ENCODE data around the gene MMP11. TPM values are rescaled to one million over a fixed set of nuclear protein-coding genes. Genes with fewer than 3 reads are reported as not detected.

Gene MMP11
- polyA plus RNA-seq, 3 donors: not detected

DNA sequence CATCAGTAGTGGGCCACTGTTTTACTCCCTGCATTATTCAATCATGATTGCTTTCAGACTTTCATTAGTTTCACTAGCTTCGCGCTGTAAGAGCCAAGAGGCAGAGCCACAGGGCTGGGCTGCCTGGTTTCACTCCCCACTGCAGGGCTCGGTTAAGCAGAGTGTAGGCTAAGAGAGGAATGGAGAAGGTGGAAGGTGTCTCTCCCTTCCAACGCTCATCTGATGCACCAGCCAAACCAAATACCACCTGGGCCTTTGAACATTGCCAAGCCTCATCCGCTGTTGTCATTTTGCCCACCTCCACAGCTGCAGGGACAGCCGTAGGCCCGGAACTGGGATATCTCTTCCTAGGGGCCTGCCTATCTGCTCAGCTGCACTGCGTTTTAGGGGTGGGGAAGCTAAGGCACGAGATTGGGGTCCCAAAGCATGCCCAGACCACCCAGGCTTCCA lies 13.6 kb downstream of the MMP11 start:
- Histone ChIP-seq H3K9me3 (replicated peaks in 1 of 2; ENCODE audit: control insufficient read depth in 1 of 2, insufficient read depth in 1 of 2, low read length in 2 of 2) (no peaks in the 10 kb centered on the region), H4K20me1 (ENCODE audit: insufficient read depth, low read length) (peaks cover 36% of the 10 kb centered on the region), H3K27me3 (ENCODE audit: control insufficient read depth in 2 of 2, insufficient read depth in 2 of 2, low read length in 2 of 2) (no peaks in the 10 kb centered on the region), H3K36me3 (replicated peaks in 1 of 2; ENCODE audit: control insufficient read depth in 1 of 2, insufficient read depth in 2 of 2, low read length in 2 of 2) (peaks cover 0 to 16% of the 10 kb centered on the region in 2 donors), H3K27ac (ENCODE audit: low read depth in 1 of 2, low read length in 2 of 2) (peak overlapping the region; percentile 89 to 93), H3K4me1 (ENCODE audit: control insufficient read depth in 1 of 2, insufficient read depth in 2 of 2, low read length in 2 of 2) (peaks cover 14 to 19% of the 10 kb centered on the region in 2 donors), H2AFZ (ENCODE audit: insufficient read depth, low read depth, low read length, poor library complexity, severe bottlenecking) (peak overlapping the region; percentile 85), H3K4me3 (replicated peaks in 1 of 3; ENCODE audit: low read depth in 2 of 3, low read length in 3 of 3) (peak overlapping the region in 2 of 3 experiments; percentile 24 to 80), H3K9ac (ENCODE audit: insufficient read depth, low read length, poor library complexity, severe bottlenecking) (peak overlapping the region; percentile 99), H3K79me2 (ENCODE audit: insufficient read depth, low read length) (peaks cover 41% of the 10 kb centered on the region), H3K4me2 (replicated peaks; ENCODE audit: extremely low read depth, low read length, poor library complexity, severe bottlenecking) (peak overlapping the region; percentile 80)
- no peak for DNase-seq
- Mint-ChIP-seq H3K36me3 (peaks cover 0 to 11% of the 10 kb centered on the region in 2 donors), H3K4me3 (peak overlapping the region in 1 of 2 donors; percentile 91), H3K27me3 (ENCODE audit: low read depth in 3 of 3) (peaks cover 0 to 4% (median 1%) of the 10 kb centered on the region in 3 donors), H3K9me3 (no peaks in the 10 kb centered on the region), H3K27ac (peak overlapping the region; percentile 42 to 94 (median 87)), H3K4me1 (peaks cover 15% of the 10 kb centered on the region)
- TF ChIP-seq, protein P1, sequence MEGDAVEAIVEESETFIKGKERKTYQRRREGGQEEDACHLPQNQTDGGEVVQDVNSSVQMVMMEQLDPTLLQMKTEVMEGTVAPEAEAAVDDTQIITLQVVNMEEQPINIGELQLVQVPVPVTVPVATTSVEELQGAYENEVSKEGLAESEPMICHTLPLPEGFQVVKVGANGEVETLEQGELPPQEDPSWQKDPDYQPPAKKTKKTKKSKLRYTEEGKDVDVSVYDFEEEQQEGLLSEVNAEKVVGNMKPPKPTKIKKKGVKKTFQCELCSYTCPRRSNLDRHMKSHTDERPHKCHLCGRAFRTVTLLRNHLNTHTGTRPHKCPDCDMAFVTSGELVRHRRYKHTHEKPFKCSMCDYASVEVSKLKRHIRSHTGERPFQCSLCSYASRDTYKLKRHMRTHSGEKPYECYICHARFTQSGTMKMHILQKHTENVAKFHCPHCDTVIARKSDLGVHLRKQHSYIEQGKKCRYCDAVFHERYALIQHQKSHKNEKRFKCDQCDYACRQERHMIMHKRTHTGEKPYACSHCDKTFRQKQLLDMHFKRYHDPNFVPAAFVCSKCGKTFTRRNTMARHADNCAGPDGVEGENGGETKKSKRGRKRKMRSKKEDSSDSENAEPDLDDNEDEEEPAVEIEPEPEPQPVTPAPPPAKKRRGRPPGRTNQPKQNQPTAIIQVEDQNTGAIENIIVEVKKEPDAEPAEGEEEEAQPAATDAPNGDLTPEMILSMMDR (IDR thresholded peaks at IDR 0.05): no peak
- WGBS (ENCODE audit: insufficient coverage): 100% methylated on average over 1 of the region's 9 CpGs
- intact Hi-C loops (cut with micrococcal nuclease): loop anchor here (2.0 to 5.0 kb wide), 3 partner anchors 53 to 226 kb away; partner anchors contain the start of genes DERL3 (in 2 of the 2) and CABIN1 (in 1 of the 2)

DNA sequence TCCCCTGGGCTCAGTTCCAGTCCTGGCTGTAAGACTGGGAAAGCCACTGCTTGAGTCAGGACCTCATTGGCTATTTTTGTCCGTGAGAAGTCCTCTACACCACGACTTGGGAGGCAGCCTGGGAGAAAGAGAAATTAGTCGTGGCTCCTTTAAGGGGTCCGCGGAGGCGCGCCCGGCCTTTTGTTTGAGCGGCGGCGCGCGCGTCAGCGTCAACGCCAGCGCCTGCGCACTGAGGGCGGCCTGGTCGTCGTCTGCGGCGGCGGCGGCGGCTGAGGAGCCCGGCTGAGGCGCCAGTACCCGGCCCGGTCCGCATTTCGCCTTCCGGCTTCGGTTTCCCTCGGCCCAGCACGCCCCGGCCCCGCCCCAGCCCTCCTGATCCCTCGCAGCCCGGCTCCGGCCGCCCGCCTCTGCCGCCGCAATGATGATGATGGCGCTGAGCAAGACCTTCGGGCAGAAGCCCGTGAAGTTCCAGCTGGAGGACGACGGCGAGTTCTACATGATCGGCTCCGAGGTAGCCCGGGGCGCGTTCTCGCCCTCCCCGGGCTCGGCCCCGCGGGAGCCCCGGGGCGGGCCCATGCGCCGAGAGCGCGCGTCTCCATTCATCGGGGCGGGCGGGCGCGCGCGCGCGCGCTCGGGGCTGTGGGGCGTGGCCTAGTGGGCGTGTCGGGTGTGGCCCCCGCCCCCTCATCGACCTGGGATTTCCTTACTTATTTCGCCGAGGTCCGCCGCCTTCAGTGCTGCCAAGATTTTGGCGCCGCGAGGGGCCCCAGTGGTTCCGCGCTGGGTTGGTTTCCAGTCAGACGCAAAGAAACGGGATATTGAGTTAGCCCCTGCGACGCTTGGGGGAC lies 14.3 kb downstream of the MMP11 start, which contains the start of gene SMARCB1:
Gene SMARCB1, plus strand, starts transcription at position 215 of the 848 bp plus-strand sequence. Its CDS starts 204 bp downstream, at position 419.
- Mint-ChIP-seq H3K27ac (peak within 1 kb of the TSS; percentile 82 to 94 (median 87)), H3K36me3 (peaks cover 0 to 16% of the 10 kb centered on the region in 2 donors), H3K4me3 (peak within 1 kb of the TSS; percentile 81 to 91), H3K4me1 (peaks cover 15% of the 10 kb centered on the region), H3K27me3 (ENCODE audit: low read depth in 3 of 3) (peaks cover 0 to 3% (median 1%) of the 10 kb centered on the region in 3 donors), H3K9me3 (no peaks in the 10 kb centered on the region)
- Histone ChIP-seq H3K27me3 (ENCODE audit: control insufficient read depth in 2 of 2, insufficient read depth in 2 of 2, low read length in 2 of 2) (no peaks in the 10 kb centered on the region), H2AFZ (ENCODE audit: insufficient read depth, low read depth, low read length, poor library complexity, severe bottlenecking) (peak within 1 kb of the TSS; percentile 85), H3K4me1 (ENCODE audit: control insufficient read depth in 1 of 2, insufficient read depth in 2 of 2, low read length in 2 of 2) (peaks cover 14 to 19% of the 10 kb centered on the region in 2 donors), H3K9ac (ENCODE audit: insufficient read depth, low read length, poor library complexity, severe bottlenecking) (peak within 1 kb of the TSS; percentile 99), H4K20me1 (ENCODE audit: insufficient read depth, low read length) (peaks cover 43% of the 10 kb centered on the region), H3K79me2 (ENCODE audit: insufficient read depth, low read length) (peaks cover 48% of the 10 kb centered on the region), H3K4me3 (replicated peaks in 1 of 3; ENCODE audit: low read depth in 2 of 3, low read length in 3 of 3) (peak within 1 kb of the TSS; percentile 46 to 80 (median 77)), H3K4me2 (replicated peaks; ENCODE audit: extremely low read depth, low read length, poor library complexity, severe bottlenecking) (peak within 1 kb of the TSS; percentile 80), H3K9me3 (replicated peaks in 1 of 2; ENCODE audit: control insufficient read depth in 1 of 2, insufficient read depth in 1 of 2, low read length in 2 of 2) (no peaks in the 10 kb centered on the region), H3K36me3 (replicated peaks in 1 of 2; ENCODE audit: control insufficient read depth in 1 of 2, insufficient read depth in 2 of 2, low read length in 2 of 2) (peaks cover 6 to 23% of the 10 kb centered on the region in 2 donors), H3K27ac (ENCODE audit: low read depth in 1 of 2, low read length in 2 of 2) (peak within 1 kb of the TSS; percentile 89 to 93)
- peak; percentile 84 to 87 (median 85) for DNase-seq
- TF ChIP-seq, protein P1 (IDR thresholded peaks at IDR 0.05): no peak
- intact Hi-C loops (cut with micrococcal nuclease): loop anchor here (2.0 to 5.0 kb wide), 3 partner anchors 52 to 225 kb away; partner anchors contain the start of genes DERL3 (in 2 of the 2) and CABIN1 (in 1 of the 2)
- under 1% methylated on average over 95 of the region's 97 CpGs for WGBS (ENCODE audit: insufficient coverage)

All from CD14-positive monocyte (primary cell).